Erythroblast (primary cell): ENCODE results near the gene GABRA6.

Experiments used
- GATA1 ChIP-seq: IDR thresholded peaks from 2 replicates; pipeline ENCODE4 v1.6.1; 2011; ENCODE audit warnings: low read depth, mild to moderate bottlenecking, control low read depth, low read length, moderate library complexity
- POLR2A ChIP-seq: IDR thresholded peaks from 2 replicates; pipeline ENCODE4 v1.6.1; 2011; ENCODE audit warnings: mild to moderate bottlenecking, low read length

DNA sequence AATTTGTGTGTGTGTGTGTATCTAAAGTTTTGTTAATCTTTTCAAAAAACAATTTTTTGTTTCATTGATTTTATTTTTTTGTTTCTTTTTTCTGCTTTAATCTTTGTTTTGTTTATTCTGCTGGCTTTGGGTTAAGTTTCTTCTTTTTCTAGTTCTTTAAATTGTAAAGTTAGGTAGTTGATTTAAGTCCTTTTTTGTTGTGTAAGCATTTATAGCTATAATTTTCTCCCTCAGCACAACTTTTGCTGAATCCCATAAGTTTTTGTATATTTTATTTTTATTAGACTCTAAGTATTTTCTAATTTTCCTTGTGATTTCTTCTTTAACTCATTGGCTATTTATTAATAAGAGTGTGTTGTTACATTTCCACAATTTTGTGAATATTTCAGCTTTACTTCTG lies 34.9 kb downstream of the GABRA6 start:
- no peak for TF ChIP-seq POLR2A
- no peak for TF ChIP-seq GATA1
